Endothelial cell of umbilical vein (primary cell): ENCODE measurements around the gene OR5B12.

Source experiments
- CTCF ChIP-seq, 2 donors: IDR thresholded peaks; 1 replicate in 1 of 2; 2 replicates in 1 of 2; pipeline ENCODE4 v1.5.1; 2011; ENCODE audit warnings: low read length in 2 of 2, mild to moderate bottlenecking in 2 of 2, moderate library complexity in 2 of 2, control low read depth in 1 of 2, inconsistent platforms in 1 of 2, low read depth in 1 of 2; ENCODE audit not compliant: insufficient read depth in 1 of 2; ENCODE audit errors: extremely low read depth in 1 of 2
- EZH2 ChIP-seq: IDR thresholded peaks from 2 replicates; pipeline ENCODE4 v1.6.1; 2012; ENCODE audit warnings: borderline replicate concordance, low read depth, mild to moderate bottlenecking, moderate library complexity, low read length, inconsistent platforms; ENCODE audit not compliant: severe bottlenecking
- GATA2 ChIP-seq: IDR thresholded peaks from 2 replicates; pipeline ENCODE4 v1.7.0; 2011; ENCODE audit warnings: low read depth, mild to moderate bottlenecking, moderate library complexity, mixed read lengths, low read length; ENCODE audit not compliant: insufficient read length, insufficient read depth
- MAX ChIP-seq: IDR thresholded peaks from 2 replicates; pipeline ENCODE4 v1.6.1; 2011; ENCODE audit not compliant: insufficient read depth, insufficient read length
- POLR2A ChIP-seq: IDR thresholded peaks from 2 replicates; pipeline ENCODE4 v1.6.1; 2012; ENCODE audit warnings: low read depth, mild to moderate bottlenecking, control low read depth, low read length
- POLR2AphosphoS5 ChIP-seq: IDR thresholded peaks from 2 replicates; pipeline ENCODE4 v1.6.1; 2012; ENCODE audit warnings: low read depth, mild to moderate bottlenecking, control low read depth, low read length, moderate library complexity; ENCODE audit not compliant: insufficient read depth

- TF ChIP-seq POLR2AphosphoS5, result no peak
- no peak for TF ChIP-seq CTCF (IDR thresholded peaks at IDR 0.05; ENCODE audit: extremely low read depth in 1 of 2, insufficient read depth in 1 of 2, low read depth in 1 of 2, low read length in 2 of 2)
- no peak for TF ChIP-seq MAX
- no peak for TF ChIP-seq EZH2
- no peak for TF ChIP-seq GATA2
- TF ChIP-seq POLR2A, result no peak
Measured at GRCh38 chr11:58390551-58391063, 51.4 kb downstream of the OR5B12 start.
